NCI-H69 (cell line): ENCODE results near the gene ABCA2.
A peak's percentile ranks its signal among the peaks of the same experiment; 100 is the strongest.

Source experiments
- DNase-seq: peaks from one replicate; lab custom pipeline; 2025; lab: John Stamatoyannopoulos, UW

Gene ABCA2

DNA sequence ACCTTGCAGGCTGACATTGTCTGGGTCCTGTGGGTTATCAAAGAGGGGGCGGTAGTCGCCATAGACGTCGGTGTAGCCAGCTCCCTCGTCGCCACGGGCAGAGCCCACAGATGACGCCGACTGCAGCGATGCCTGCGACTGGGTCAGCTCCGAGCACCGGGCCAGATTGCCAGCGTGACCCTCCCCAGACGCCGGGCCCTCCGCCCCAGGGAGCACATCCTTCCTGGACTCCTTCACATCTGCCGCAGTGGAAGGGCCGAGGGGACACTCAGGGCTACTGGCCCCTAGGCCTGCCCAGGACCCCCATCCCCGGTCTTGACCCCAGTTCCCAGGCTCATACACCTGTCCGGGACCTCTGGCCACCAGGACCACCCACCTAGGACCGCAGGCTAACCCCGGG is 13.9 kb downstream of the ABCA2 start:
- no peak for DNase-seq

DNA sequence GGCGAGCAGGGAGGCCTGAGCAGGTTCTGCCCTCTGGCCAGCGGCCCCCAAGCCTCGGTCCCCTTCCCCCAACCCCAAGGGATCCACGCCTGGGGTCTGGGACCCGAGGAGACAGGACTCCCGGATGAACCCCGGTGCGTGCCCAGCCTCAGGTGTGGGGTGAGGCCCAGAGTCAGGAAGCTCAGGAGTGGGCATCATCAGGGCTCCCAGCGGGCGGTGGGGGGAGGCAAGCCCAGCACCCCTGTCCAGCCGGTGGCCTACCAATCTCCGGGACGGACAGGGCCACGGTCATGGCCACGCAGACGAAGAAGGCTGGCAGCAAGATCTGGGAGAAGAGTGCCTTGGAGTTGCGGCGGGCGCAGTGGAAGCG is 14.5 kb downstream of the ABCA2 start:
- DNase-seq = no peak

DNA sequence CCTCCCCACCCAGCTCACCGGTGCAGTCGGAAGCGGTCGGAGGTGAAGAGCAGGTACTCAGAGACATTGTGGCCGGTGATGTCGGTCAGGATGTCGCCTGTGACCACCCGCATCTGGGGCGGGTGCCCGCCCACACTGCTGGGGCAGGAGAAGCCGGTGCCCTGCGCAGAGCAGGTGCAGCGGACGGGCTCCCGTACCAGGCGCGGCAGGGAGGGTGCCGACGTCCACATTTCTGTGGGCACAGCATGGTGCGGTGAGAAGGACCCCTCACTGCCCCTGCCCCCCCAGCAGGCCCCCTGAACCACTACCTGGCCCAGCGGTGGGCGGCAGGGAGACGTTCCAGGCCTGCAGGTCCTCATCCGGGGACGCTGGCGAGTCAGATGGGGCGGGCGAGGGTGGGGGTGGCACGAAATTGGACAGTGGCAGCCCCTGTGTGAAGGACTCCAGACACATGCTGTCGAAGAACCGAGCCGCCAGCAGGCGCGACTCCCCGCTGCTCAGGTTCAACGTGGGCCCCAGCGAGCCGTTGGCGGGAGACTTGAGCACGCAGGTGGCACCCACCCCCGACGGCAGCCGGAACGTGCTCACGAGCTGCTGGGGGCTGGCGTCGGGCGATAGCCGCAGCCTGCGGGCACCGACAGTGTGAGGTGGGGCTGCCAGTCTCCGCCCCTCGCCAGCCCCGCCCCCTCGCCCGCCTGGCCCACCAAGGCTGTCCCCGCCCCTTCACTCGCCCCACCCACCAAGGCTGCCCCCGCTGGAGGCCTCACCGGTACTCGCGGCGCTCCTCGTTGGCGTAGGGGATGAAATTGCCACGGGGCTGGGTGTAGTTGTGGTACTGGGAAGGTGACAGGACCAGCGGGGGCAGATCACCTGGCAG is 15.1 kb downstream of the ABCA2 start:
- no peak for DNase-seq

DNA sequence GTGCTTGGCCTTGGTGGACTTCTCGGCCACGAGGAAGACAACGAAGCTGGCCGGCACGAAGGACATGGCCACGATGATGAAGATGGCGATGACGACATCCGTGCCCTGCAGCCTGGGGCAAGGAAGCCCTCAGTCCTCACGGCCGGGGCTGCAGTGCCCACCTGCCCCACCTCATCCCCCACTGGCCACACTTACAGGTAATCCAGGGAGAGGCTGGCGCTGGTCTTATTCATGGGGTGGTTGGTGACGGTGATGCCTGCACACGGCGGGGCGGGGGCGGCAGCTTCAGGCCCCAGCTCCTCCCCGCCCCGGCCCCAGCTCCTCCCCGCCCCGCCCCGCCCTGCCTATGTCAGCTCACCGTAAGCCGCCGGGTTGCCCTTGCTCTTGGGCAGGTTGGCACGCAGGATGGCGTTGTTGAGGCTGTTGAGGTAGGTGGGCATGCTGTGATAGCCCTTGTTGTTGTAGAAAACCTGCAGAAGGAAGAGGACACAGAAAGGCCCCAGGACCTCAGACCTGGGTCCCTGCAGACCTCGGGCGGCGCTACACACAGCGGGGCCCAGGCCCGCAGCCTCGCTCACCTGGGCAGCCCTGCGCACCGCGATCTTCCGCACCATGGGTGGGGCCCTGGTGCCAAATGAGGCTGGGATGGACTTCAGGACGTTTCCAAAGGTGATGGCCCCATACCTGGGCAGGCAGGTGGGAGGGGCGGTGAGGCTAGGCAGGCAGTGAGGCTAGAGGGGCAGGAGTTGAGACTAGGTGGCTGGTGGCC is 15.9 kb downstream of the ABCA2 start:
- no peak for DNase-seq

DNA sequence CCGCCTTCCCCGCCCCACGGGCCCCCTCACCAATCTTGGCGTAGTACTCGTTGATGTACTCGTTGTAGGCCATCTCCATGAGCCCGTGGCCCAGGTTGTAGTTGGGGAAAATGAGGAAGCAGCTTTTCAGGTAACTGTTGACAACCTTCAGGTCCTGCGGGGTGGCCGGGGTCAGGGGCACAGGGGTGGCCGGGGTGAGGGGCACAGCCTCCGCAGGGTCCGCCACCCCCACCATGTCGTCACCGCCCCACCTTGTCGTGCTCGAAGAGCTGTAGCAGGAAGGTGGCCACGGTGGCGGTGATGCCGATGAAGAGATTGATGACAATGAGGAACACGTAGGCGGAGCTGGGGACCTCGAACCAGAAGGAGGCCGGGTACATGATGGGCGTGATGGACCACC is 16.9 kb downstream of the ABCA2 start:
- DNase-seq = no peak

DNA sequence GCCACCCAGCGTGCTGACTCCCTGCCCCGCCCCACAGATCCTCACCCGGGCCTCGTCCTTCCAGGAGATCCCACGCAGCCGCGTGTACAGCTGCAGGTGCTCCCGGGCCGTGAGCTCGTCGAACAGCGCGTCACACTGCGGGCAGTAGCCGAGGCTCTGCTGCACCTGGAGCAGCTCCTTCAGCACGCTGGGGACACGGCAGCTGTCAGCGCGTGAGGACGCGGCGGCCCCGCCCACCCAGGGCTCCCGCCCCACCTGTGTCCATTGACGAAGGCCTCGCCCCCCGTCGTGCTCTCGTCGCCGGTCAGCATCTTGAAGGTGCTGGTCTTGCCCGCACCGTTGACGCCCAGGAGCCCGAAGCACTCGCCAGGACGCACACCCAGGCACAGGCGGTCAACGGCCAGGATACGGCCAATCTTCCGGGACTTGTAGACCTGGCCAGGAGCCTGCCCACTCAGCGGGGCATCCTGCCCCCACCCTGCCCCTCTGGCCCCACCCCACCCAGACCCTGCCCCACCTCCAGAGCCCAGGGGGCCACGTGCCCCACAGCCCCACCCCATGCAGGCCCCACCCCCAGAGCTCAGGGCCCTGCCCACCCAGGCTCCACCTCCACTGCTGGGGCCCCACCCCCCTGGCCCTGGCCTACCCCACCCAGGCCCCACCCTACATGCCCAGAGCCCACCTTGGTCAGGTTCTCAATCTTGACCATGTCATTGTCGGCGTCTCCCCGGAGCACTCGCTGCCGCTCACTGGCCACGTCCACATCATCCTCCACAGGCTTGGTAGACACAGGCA is 17.9 kb downstream of the ABCA2 start:
- DNase-seq = no peak

DNA sequence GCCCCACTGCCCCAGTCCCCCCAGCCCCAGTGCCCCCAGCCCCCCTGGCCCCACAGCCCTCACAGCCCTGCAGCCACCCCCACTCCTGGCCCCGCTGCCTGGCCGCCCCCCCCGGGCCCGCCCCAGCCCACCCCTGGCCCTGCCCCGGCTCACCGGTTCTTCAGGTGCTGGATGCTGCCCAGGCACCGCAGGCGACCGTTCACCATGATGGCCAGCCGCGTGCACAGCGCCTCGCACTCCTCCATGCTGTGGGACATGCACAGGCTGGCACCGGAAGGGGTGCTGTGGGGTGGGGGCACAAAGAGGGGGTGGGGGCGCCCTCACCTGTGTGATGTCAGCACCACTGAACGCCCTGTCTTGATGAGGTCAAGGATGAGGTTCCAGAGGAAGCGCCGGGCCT is 18.8 kb downstream of the ABCA2 start:
- no peak for DNase-seq

DNA sequence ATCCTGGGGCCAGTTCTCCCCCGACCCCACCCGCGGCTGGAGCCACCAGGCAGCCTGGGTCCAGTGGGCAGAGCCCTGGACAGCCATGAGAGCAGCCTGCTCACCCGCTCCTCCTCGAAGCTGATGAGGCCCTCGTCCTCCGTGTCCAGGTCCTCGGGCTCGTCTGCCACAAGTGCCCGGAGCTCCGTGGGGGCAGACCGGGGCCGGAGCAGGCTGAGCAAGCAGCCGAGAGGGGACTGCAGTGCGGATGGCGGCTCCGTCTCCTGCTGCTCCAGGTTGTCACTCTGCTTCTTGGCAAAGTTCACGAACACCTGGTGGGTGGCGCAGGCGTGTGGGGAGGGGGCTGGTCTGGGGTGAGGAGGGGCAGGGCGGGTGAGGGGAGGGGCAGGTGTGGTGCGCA is 19.7 kb downstream of the ABCA2 start:
- DNase-seq = no peak

DNA sequence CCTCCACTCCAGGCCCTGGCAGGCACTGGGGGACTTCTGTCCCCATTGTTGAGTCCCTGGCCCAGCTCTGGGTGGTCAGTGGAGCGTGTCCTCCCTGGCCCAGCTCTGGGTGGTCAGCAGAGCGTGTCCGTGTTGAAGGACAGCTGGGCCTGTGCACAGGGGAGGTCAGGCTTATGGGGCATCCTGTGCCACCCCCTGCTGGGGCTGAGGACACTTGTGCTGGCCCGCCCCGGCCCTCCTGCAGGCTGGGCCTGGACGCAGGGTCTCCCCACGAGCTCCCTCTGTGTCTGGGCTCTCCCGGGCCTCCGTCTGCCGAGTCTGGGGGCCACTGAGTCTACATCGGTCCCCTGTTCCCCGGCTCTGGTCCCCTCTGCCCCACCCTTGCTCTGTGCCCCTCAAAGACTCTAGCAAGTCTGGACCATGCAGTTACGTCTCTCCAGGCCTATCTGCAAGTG is 20.2 kb downstream of the ABCA2 start:
- DNase-seq = no peak

DNA sequence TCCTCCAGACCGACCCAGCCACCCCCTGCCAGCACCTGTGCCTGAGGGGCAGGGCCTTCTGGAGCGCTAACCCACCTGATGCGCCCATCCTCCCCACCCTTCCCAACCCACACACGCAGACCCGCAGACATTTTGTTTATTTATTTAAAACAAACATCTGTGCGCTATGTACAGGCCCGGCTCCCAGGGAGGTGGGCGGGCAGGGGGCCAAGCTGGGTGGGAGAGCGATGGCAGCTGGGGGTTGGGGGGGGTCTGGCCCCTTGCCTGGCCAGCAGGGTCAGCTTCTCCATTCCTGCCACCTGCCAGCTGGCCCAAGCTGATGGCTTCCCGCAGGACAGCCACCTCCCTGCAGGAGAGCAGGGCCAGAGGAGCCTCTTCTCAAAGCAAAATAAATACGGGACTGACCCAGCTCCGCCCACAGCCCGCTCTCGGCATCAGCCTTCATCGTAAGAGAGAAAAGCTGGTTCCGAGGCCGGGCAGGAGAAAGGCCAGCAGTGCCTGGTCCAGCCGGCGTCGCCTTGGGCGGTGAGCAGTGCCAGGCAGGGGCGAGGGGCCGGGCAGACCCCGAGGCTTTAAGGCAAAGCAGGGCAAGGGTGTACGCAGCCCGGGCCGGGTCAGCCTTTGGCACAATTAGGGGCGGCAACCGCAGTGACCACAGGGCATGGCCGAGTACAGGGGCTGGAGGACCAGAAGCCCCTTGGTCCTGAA is 20.8 kb downstream of the ABCA2 start:
- DNase-seq = peak; percentile 72

DNA sequence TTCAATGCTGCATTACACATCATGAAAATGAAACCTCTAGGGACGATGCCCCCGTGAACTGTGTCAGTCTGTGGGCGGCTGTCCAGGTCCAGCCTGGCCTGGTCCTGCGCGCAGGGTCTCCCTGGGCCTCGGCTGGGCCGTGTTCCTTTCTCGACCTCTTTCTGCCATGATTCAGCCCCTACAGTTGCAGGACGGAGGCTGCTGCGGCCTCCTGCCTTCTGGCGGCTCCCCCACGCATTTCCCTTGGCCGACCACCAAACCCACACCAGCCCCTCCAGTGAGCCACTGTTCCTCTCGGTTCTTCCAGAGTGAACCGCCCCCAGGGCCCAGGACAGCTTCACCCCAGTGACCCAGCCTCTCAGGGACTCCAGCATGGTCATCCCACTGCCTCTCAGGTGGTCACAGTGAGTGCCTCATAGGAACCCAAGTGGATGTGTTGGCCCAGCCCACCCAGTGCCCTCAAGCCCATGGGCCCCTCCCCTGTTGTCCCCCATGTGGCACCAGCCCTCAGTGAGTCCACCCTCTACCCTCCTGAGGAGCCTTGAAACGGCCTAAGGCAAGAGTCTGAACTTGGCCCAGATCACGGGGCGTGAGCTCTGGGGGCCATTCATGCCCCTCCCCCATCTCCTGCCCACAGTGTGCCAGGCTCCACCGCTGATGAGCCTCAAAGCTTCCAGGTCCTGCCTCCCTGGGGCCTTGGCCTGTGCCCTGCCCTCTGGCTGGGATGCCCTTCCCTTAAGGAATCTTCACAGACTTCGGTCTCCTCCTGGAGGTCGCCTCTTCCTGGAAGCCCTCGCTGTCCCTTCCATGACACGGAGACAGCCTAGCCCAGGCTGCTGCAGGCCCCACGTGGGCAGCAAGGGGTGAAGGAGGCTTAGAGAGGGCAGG is 21.7 kb downstream of the ABCA2 start:
- DNase-seq = peak; percentile 20

DNA sequence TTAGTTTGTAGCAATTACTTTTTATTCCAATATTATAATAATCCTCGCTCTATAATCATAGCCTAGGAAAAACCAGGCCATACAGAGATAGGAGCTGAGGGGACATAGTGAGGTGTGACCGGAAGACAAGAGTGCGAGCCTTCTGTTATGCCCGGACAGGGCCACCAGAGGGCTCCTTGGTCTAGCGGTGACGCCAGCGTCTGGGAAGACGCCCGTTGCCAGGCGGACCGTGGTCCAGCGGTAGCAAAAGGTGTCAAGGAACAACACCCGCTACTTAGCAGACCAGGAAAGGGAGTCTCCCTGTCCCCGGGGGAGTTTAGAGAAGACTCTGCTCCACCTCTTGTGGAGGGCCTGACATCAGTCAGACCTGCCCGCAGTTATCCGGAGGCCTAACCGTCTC is 23.8 kb downstream of the ABCA2 start:
- peak; percentile 37 for DNase-seq

DNA sequence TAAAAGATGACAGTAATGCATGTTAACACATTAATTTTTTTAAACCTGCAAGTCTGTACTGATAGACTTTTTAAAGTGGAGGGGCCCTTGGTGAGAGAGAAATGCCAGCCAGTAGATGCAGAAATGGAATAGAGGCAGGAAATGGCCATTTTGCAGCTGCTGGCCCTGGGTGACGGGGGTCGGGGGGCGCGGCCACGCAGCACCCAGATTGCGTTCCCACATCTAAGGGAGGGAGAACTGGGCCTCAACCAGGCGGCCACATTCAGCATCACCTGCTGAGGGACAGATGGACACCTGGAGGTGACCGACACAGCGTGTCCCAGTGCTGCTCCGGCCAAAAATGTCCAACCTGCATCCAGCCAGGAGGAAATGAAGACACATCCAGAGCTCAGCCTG is 25.4 kb downstream of the ABCA2 start:
- DNase-seq = no peak

DNA sequence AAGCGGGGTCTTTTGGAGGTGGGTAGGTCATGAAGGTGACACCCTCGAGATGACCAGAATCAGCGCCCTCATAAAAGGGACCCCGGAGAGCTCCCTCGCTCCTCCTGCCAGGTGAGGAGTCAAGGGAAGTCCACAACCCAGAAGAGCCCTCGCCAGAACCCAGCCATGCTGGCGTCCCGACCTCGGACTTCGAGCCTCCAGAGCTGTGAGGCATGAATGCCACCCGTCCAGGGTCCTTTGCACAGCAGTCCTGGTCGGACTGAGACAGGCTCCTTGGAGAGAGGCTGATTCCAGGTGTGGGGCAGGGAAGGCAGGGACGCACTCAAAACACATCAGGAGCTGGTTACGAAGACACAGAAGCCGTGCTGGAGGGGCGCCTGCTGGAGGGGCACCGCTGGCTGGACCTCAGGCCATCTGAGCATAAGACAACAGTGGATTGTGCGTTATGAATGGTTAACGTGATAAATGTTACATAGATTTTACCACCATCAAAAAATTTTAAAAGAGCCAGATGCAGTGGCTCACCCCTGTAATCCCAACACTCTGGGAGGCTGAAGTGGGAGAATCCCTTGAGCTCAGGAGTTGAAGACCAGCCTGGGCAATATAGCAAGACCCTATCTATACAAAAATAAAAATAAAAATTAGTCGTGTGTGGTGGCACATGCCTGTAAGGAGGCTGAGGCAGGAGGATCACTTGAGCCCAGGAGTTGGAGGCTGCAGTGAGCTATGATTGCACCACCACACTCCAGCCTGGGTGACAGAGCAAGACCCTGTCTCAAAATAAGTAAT is 26.0 kb downstream of the ABCA2 start:
- DNase-seq = no peak

DNA sequence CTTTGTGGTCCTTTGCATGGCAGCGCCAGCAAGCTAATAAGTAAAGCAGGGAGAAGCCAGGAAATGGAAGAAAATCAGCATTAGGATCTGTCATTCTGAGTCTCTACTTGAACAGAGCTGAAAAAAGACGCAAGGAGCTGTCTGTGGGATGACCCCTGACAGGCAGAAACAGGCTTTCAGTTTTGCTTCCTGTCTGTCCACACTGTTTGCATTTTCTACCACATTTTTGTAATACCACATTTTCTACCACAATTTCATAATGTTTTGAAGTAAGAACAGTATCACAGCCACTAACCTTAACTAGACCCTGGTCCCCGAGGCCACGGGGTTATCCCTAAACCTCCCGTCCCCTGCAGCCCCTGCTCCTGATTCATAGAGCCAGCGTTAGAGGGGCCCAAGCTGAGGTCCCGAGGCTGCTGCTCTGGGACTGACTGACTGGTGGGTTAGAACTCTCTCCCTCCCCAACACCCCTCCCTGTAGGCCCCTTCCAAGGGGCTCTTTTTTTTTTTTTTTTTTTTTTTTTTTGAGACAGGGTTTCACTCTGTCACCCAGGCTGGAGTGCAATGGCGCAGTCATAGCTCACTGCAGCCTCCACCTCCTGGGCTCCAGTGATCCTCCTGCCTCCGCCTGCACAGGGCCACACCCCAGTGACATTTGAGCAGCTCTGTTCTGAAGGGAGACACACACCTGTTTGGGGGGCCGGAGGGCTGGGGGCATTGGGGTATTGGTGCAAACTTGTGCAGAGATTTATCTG is 27.7 kb downstream of the ABCA2 start:
- no peak for DNase-seq

DNA sequence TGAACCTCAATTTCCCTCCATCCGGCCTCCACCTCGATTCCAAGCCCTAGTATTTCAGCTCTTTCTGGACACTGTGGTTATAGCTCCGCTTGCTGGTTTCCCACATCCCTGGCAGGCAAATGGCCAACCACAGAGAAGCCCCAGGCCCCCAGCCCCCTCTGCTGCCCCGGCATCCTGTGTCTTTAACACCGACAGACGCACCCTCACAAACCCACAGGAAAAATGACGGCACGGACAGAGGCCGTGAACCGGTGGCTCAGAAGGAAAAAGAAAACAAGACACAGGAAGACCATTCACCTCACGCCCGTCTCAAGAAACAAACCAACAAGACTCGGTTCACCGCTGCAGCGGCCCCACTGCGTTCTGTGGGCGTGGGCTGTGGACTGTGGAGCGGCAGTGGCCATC is 30.2 kb downstream of the ABCA2 start:
- no peak for DNase-seq

DNA sequence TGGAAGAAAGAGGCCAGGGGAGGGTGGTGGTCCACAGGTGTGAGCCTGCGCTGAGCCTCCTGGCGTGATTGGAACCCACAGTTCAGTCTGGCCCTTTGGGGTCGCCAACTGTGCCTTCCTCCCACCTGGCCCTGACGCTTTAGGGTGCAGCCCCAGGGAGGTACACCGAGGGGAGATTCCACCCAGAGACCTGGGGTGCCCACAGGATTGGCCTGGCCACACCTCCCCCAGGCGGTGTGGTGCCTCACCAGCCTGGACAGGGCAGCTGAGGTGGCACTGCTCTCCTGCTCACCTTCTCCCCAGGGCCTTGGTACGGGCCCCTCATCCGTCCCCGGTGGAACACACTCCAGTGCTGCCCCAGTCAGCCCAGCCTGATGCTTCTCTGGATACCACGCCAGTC is 30.7 kb downstream of the ABCA2 start:
- DNase-seq = no peak

DNA sequence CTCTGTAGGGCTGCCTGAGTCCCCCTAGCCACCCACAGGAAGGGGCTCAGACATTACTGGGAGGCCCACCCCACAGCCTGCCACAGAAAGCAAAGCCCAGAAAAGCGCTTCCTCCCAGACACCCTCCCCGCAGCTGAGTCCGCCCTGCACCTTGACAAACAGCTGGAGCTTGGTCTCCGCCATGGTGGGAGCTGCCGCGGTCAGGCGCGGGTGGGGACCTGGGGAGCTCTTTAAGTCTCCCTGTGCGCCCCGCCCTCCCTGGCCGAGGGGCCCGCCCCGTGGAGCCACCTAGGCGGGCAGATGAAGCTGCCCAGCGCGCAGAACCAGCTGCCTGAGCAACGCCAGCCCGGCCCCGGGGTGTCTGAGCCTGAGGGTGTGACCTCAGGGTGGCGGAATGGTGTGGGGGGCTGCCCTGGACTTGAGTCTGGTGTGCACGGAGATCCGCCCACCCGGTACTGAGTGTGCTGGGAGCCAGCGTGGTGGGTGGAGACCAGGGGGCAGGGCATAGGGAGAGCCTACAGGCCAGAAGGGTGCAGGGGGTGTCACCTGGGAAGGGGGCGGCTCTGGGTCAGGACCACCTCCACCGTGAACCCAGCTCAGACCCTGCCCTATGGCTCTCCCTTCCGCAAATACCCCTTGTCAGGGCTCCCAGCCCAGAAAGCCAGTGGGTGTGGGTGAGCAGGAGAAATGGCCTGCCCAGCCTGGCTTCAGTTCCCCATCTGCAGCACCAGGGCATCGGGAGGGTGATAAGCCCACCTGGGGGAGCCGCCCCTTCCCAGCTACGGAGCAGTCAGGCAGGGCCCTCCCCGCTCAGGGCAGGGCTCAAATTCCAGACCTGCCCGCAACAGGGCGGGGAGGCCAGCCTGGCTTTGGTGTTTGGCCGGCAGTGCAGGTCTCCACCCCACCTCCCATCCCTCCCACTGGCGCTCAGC is 31.4 kb downstream of the ABCA2 start, which contains the start of gene CLIC3:
Gene CLIC3, minus strand, starts transcription at position 208 of the 932 bp plus-strand sequence. Its CDS starts 25 bp downstream, at position 183.
- peak; percentile 74 for DNase-seq
